ENCODE measurements around the gene ZNF200.
"Not testable (repeated sequence)": the region's sequence is repeated elsewhere in the genome, so short reads cannot be mapped to it uniquely, and the experiment has no call there.

DNA sequence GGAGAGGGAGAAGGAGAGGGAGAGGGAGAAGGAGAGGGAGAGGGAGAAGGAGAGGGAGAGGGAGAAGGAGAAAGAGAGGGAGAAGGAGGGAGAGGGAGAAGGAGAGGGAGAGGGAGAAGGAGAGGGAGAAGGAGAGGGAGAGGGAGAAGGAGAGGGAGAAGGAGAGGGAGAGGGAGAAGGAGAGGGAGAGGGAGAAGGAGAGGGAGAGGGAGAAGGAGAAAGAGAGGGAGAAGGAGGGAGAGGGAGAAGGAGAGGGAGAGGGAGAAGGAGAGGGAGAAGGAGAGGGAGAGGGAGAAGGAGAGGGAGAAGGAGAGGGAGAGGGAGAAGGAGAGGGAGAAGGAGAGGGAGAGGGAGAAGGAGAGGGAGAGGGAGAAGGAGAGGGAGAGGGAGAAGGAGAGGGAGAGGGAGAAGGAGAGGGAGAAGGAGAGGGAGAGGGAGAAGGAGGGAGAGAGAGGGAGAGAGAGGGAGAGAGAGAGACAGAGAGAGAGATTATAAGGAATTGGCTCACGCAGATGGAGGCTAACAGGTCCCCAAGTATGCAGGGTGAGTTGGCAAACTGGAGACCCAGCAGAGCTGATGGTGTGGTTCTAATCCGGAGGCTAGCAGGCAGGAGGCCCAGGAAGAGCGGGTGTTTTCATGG lies 37.1 kb downstream of the ZNF200 start:
- not testable (repeated sequence) for TF ChIP-seq POLR2A, EP300 (IDR thresholded peaks at IDR 0.05)
- TF ChIP-seq, protein P1, sequence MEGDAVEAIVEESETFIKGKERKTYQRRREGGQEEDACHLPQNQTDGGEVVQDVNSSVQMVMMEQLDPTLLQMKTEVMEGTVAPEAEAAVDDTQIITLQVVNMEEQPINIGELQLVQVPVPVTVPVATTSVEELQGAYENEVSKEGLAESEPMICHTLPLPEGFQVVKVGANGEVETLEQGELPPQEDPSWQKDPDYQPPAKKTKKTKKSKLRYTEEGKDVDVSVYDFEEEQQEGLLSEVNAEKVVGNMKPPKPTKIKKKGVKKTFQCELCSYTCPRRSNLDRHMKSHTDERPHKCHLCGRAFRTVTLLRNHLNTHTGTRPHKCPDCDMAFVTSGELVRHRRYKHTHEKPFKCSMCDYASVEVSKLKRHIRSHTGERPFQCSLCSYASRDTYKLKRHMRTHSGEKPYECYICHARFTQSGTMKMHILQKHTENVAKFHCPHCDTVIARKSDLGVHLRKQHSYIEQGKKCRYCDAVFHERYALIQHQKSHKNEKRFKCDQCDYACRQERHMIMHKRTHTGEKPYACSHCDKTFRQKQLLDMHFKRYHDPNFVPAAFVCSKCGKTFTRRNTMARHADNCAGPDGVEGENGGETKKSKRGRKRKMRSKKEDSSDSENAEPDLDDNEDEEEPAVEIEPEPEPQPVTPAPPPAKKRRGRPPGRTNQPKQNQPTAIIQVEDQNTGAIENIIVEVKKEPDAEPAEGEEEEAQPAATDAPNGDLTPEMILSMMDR (IDR thresholded peaks at IDR 0.05) = not testable (repeated sequence)
